ENCODE results near the gene FAM131B. TPM values are rescaled to one million over a fixed set of nuclear protein-coding genes. Genes with fewer than 3 reads are reported as not detected.

The FAM131B gene
- total and polyA plus RNA-seq, 2 of the 8 experiments (the other 6 are each of a cell fraction or from before 2014, with no cell fraction given) = 23.1 to 38.2 TPM

- TF ChIP-seq ATF2 (IDR thresholded peaks at IDR 0.05; ENCODE audit: low read length) (no peak), SUZ12 (IDR thresholded peaks at IDR 0.05; ENCODE audit: low read length) (no peak), PHF8 (conservative IDR thresholded peaks at IDR 0.05; ENCODE audit: low read depth, low read length) (no peak)
Observed at GRCh38 chr7:143320620-143321019, 41.9 kb downstream of the FAM131B start (continued).
